Measurements from ENCODE around the gene RAB3A. TPM values are rescaled to one million over a fixed set of nuclear protein-coding genes. Genes with fewer than 3 reads are reported as not detected.

RAB3A gene
- total and polyA plus RNA-seq, 9 of the 15 experiments (the other 6 are each of a cell fraction or from before 2014, with no cell fraction given) = 0.17 to 5.1 (median 0.90) TPM; not detected in 1

DNA sequence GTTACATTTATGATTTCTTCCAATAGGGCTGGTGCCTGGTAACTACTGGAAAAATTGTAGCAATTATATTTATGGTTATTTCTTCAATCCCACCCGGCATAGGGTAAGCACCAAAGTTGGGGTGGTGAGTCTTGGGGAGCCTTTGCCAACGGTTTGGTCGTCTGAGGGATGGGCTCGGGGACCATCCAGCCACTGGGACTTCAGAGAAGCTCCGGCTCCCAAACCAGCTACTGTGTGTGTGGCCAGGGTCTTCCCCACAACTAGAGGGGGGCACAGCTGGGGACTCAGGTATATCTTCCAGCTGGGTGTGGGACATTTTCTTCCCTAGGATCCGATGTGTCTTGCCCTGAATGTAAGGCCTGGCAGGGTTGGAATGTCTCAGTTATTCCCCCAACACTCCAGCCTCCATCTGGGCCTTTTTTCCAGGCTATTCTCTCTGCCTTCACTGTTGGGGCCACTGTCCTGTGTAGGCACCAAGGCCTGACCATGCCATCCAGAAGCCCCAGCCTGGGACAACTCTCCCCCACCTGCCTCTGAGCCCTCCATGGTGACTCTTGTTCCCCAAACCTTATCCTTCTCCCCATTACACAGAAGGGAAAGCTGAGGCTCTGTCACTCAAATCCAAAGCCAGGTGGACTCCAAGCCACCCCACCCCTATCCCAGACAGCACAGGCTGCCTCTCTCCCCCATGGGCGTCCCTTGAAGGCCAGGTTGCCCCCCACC is 31.4 kb downstream of the RAB3A start (continued):
- TF ChIP-seq, protein P1, sequence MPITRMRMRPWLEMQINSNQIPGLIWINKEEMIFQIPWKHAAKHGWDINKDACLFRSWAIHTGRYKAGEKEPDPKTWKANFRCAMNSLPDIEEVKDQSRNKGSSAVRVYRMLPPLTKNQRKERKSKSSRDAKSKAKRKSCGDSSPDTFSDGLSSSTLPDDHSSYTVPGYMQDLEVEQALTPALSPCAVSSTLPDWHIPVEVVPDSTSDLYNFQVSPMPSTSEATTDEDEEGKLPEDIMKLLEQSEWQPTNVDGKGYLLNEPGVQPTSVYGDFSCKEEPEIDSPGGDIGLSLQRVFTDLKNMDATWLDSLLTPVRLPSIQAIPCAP (CRISPR knock-in tag; IDR thresholded peaks at IDR 0.05; ENCODE audit: borderline replicate concordance) = no peak
- TF ChIP-seq STAT5B (CRISPR knock-in tag; IDR thresholded peaks at IDR 0.05) (no peak), SREBF2 (CRISPR knock-in tag; IDR thresholded peaks at IDR 0.05) (no peak), TFE3 (CRISPR knock-in tag; IDR thresholded peaks at IDR 0.05) (no peak), ZNF354B (CRISPR knock-in tag; IDR thresholded peaks at IDR 0.05) (no peak), CBX1 (IDR thresholded peaks at IDR 0.05; ENCODE audit: low read depth) (0 out of 2 replicates have a peak, but pooled peaks have one; percentile 39), BCOR (IDR thresholded peaks at IDR 0.05) (peak; percentile 96), NCOA4 (IDR thresholded peaks at IDR 0.05; ENCODE audit: partially characterized antibody) (no peak), BRD4 (IDR thresholded peaks at IDR 0.05) (no peak), KDM1A (IDR thresholded peaks at IDR 0.05) (peak; percentile 76 to 90), PTBP1 (IDR thresholded peaks at IDR 0.05; ENCODE audit: low read depth, low read length) (0 out of 2 replicates have a peak, but pooled peaks have one; percentile 31), TARDBP (IDR thresholded peaks at IDR 0.05) (no peak), SP2 (IDR thresholded peaks at IDR 0.05; ENCODE audit: extremely low read depth, low read depth, low read length, poor library complexity, severe bottlenecking) (no peak), XRCC5 (IDR thresholded peaks at IDR 0.05; ENCODE audit: low read depth, low read length) (no peak), NFATC3 (IDR thresholded peaks at IDR 0.05) (no peak), ARNT (IDR thresholded peaks at IDR 0.05) (no peak), ADNP (tag; IDR thresholded peaks at IDR 0.05) (peak; percentile 80)
